NCI-H748 (cell line): ENCODE data around the gene CD109.
"Not testable (repeated sequence)": the region's sequence is repeated elsewhere in the genome, so short reads cannot be mapped to it uniquely, and the experiment has no call there.

Source experiments
- DNase-seq: peaks from one replicate; lab custom pipeline; 2025; ENCODE audit not compliant: unreplicated experiment; lab: John Stamatoyannopoulos, UW

Gene CD109

DNA sequence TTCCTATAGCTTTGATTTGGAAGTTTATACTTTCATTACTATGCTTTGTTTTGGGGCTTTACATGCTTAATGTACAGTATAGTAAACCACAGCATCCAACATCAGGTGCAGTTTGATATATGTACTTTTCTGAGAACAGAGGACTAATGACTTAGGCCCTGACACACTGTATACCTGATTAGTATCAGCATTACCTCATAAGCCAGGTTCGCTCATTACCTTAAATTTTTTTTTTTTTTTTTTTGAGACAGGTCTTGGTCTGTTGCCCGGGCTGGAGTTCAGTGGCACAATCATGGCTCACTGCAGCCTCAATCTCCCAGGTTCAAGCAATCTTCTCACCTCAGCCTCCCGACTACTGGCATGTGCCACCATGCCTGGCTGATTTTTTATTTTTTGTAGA is 28.4 kb downstream of the CD109 start:
- no peak for DNase-seq

DNA sequence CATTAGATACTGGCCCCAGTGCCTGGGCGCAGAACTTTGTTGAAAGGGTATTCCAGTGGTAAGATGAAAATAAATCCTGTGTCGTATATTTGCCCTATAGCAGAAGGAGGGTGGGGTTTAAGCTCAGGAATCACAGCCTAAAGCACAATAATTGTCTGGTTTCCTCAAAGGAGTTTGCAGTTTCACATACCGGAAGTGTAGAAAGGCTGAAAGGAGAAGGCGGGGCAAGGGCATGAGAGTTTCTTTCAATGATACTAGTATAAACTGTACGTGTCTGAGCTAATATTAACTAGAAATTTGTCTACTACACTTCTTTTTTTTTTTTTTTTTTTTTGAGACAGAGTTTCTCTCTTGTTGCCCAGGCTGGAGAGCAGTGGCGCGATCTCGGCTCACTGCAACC is 29.2 kb downstream of the CD109 start:
- DNase-seq, result not testable (repeated sequence)

DNA sequence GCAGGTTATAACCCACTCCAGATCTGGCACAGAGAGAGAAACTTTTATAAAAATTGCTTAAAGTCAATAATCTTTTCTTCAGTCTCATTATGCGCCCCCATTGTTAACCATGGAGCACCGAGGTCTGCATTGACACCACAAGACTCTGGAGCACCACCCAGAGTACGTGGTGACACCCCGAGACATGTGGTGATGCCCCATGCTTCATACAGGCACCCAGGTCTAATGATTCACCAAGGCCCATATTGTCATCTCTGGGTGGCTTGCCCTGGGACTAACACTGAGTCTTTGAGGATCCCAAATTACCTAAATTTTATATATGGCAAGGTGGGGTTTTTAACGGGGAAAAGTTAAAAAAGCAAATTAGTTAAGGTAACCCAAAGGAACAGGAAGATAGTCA is 31.1 kb downstream of the CD109 start:
- no peak for DNase-seq

DNA sequence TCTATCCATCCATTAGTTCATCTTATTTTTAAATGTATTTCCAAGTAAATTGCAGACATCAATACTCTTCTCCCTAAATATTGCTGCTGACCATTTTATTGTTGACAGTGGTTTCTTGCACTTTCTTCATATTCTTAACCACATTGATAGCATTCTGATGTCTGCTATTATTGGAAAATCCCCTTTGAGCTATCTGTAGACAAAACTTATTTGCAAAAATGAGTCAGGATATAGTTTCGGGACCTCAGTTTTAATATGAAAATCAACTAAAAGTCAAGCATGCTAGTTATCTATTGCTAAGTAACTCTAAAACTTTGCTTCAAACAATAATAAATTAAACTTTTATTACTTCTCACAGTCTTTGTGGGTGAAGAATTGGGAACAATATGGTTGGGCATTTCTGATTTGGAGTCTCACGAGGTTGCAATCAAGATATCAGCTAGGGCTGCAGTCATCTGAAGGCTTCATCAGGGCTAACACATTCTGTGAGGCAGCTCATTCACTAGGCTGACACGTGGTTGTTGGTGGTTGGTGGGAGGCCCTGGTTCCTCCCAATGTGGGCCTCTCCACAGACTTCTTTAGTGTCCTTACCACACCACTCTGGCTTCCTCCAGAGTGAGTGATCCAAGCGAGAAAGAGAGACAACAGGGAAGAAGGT is 32.7 kb downstream of the CD109 start:
- no peak for DNase-seq

DNA sequence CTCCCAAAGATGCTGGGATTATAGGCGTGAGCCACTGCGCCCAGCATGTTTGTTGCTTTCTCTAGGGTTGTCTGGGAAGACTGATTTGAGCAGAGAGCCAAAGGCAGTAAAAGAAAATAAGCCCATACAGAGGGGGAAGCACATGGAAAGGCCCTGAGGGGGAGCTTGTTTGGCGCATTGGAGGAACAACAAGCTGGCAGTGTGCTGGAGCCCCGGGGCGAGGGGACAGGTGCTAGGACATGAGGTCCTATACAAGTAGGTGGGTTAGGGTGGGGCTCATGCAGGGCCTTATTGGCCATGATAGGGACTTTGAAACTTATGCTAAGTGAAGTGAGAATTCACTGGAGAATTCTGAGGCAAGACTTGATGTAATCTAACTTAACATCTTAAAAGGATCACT is 35.3 kb downstream of the CD109 start:
- no peak for DNase-seq

DNA sequence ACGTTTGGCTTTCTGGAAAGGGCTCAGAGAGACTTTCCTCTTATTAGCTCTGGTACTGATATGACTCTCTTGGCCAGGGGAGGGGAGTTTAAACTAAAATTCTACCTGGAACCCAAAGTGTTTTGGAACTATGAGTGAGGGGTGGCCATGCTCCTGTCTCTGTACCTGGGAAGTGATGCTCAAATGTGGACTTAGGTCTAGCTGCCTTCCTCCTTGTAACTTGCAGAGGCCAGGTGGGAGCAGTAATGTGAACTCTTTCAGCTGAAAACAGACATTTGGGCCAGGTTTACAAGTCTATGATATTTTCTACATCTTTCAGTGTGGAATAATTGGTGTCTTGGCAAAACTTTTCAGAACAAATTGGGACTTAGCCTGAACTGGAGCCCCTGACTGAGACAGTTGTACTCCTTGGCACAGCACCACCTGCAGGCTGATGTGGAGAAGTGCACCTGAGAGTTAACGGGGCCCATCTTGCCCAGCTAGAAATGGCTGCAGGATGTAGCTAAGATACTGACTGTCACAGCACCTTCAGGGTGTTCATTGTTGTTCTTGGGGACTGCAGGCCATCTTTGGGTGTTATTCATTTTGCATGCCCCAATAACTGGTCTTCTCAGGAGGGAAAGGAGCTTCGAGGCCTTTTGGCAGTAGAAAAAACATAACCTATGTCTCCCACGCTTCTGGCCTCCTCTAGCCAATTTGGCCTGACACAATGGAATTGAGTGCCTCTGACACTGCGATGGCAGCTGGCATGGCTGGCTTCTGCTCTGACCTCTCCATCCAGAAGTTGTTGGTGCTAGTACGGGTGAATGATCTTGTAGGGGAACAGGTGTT is 37.1 kb downstream of the CD109 start:
- peak; percentile 46 for DNase-seq

DNA sequence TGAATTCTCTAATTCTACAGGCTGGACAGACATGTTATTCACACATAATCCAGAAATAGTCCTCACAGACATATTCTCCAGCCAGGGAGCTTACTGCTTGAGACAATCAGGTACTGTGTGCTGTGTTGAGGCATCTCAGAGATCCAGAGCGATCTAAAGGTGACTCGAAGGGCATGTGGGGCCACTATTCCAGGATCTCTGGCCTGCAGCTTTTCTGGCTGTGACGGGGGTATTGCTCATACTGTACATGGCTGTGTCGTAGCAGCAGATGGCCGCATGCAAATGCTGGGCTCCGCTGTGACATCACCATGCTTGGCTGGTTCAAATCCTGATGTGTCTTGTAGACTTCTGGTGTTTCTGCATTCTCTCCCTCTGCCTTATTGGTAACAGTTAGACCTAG is 37.8 kb downstream of the CD109 start:
- DNase-seq, result no peak

DNA sequence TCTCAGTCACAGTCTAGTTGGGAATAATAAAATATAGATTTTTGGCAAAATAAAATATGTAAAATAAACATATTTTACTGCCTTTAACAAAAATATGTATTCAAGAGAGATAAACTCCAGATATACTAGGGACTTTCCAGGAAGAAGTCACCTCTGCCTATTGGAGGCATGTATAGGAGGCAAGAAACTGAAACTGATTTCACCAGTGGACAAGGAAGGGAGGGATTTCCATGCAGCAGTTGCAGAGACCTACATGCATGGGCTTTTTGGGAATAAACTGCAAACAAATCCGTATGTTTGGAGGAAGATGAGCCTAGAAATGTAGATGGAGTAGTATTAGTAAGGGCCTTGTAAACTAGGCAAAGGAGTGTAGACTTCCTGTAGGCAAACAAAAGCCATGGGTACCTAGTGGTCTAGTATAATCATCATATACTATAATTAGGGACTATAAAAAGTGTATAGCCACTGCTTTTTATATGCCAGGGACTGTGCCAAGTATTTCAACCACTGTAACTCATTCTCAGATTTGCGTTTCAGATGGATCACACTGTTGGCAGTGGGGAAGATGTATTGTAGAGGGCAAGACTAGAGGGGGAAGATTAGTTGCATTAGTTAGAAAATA is 38.9 kb downstream of the CD109 start:
- DNase-seq, result no peak

DNA sequence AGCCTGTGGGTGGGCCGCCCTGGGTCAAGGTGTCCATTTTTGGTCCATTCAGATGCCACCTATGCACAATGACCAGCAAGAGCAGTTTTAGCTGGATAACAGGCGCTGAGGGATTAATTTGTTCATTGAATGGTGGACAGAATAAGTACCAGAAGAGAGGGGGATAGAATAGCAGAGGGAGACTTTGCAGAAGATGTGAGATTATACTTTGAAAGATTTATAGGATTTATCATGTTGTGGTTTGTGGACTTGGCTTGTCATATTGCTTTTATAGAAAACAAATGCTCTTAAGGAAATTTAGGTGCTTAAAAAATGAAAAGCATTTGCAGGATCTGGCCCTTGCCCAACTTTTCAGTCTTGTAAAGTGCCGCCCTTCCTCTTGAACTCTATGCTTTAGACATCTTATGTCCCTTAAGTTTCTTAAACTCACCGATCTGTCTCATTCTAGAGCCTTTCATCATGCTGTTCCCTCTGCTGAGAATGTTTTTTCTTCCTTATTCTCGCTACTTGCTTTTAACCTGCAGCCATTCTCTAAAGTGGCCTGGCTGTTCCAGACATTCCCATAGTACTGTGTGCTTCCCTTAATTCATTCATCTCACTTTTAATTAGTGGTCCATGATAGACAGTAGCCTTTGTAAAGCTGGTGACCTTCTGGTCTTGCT is 42.5 kb downstream of the CD109 start:
- no peak for DNase-seq

DNA sequence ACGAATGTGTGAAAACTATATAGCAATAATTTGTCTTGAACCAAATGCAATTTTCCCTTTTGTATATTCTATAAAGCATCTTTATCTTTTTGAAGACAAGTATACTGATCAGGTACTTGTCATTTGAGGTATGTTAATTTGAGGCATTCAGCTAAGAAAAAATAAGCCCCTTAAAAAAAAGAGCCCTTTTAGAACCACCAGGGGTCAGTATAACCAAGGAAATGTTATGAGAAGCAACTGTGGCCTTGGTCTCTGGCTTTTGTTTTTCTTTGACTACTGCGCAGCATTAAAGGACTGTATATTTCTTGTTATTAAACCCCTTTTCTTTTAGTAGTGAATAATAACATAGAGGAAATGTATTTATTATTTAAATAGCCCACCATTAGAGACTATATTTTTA is 43.1 kb downstream of the CD109 start:
- peak; percentile 57 for DNase-seq

DNA sequence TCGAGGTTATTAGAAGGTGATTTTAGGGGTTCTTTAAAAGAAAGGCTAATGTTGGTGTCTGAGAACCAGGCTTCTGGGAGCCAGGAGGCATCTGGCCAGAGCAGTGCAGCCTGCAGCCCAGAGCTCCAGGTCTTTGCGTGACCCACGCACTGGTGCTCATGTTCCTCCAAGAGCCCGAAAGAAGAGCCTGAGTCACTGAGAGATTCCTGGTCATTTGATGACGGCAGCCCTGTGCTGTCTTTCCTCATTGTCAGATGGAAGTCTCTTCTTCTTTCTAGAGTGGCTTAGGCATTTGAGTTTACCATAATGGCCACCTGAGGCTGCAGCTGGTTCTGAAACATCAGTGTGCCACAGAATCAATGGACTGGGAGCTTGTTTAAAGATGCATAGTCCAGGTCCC is 46.4 kb downstream of the CD109 start:
- no peak for DNase-seq

DNA sequence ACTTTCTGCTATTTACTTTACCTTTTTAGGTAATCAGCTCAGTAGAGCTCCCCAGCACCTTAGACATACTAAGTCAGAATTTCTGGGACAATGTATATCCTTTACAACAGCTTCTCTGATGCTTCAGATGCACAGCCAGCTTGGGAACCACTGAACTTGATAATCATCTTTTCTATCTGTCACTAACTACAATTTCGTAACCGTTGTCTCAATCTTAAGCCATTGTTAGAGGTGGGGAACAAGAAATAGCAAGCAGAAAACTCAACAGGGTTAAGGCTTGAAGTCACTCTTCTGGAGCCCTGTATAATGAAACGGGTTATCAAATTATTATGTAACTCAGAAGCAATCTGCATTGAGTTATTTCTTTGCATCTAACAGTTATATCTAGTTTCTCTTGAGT is 47.1 kb downstream of the CD109 start:
- no peak for DNase-seq

DNA sequence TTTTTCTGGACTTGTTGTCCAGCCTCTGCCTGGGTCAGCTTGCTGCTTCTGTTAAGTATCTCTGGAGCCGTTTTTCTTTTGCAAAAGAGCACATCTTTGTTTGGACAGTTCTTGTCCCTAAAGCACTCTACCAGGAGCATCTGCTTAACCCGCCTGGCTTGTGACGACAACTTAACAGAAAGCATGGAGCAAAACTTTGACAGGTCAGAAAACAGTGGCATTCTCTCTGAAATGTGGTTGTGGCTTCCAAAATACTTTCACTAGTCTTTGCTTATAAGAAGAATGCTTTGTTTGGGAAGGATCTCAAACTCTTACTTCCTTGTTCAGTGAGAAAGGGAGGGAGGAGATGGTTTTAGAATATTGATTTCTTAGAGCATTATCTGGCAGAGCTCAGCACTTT is 47.6 kb downstream of the CD109 start:
- no peak for DNase-seq

DNA sequence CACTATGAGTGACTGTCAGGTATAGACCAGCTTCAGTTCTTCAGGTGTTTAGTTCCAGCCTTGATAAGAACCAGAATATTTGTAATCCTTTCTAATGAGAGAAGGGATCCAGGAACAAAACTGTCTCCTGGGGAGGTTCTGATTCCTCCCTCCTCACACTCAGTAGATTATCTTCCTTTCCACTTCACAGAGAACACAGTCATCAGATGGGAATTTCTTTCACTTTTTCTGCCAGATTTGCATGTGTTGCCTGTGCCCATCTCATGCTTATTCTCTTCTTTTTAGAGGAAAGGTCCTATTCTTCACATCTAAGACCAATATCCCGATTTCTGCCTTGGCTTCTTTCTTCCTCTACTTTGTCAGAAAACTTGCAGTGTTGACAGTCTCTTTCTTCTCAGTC is 50.8 kb downstream of the CD109 start:
- DNase-seq, result no peak

DNA sequence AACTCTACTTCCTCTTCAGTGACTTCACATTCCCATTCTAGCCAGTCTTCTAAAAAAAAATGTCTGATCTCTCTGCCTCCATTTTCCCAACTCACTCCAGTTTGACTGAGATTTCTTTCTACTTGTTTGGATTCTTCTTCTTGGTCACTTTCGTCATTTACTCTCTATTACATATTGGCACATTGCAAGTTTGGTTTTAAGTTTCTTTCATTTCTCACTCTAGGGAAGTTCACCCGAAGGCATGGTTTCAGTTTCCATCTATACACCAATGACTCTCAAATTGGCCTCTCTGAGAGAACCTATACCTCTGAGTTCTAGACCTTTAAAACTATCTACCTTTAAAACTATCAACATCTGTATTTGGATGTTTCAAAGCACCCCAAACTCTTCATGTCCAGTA is 51.3 kb downstream of the CD109 start:
- no peak for DNase-seq

DNA sequence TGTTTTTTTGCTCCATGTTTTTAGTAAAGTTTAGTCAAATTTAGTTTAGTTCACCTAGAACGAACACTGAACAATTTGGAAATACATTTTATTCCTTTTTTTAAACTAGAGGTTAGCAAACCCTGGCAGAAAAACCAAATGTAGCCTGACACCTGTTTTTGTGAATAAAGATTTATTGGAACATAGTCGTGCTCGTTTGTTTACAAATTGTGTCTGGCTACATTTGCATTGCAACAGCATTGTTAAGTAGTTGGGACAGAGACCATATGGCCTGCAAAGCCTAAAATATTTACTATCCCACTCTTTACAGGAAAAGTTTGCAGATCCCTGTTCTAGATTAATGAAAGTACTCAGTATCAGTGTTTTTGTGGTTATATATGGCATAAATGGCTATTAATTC is 56.9 kb downstream of the CD109 start:
- no peak for DNase-seq

DNA sequence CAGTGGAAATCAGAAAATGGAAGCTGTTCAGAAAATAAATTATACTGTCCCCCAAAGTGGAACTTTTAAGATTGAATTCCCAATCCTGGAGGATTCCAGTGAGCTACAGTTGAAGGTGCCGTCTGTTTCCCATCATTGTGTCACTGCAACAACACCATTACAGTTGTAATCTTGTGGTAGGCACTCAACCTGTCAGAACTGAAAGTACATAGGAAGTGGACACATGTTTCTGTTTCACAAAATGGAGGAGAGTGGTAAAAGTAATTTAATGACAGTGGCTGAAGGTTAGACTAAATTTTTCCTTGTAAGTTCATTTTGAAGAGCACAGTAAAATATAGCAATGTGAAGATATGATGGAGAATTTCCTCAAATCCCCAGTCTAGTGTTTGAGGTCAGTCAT is 70.0 kb downstream of the CD109 start:
- no peak for DNase-seq

DNA sequence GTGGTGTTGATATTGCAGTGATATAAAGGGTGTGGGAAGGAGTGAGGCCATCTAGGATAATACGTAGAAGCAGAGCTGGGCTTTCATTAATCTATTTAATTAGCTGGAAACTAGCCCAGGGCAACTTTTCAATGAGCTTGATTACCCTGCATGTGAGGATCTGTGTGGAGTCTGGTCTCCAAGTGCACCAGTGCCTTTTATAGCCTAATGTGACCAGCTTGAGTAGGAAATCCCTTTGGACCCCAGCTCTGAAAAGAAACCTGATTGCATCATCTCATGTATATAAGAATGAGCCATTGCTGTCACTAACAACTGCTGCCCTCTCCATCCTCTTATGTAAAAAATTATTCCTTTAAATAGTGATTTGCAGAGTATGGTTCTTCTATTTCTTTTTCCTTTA is 72.6 kb downstream of the CD109 start:
- no peak for DNase-seq

DNA sequence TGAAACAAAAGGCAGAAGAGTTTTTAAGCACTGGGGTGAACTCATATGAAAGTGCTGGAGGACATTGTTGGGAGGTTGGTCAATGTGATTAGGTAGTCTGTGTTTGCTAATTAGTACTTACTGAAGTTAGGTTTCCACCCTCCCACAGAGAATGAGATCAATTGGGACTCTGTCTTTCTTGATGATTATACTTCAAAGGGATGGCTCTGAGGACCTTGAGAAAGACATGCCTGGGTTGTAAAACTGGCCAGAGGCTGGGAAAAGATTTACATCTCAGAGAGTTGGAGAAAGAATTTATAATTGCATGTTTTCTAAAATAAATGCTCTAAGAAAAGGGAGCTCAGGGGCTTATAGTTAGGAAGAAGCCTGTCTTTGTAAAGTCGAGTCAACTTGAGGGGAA is 74.0 kb downstream of the CD109 start:
- DNase-seq, result no peak

DNA sequence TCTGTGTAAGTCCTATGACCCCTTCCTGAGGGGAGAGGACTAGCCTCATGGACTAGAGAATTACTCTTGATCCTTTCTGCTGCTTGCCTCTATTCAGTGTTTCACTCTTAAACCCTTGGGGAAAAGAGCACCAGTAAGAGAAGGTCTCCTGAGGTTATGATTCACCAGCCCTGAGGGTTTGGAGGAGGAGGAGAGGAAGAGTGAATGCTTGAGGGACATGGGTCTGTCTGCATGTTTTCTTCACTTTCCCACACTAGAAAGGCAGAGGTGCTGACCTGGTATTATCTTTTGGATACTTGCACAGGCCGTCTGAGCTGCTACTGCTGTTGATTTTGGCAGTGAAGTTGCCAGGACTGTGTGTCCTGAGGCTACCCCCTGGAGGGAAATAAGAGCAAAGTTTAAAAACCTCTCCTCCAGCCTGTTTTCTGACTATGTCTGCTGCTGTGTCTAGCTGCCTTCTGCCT is 78.3 kb downstream of the CD109 start:
- no peak for DNase-seq

DNA sequence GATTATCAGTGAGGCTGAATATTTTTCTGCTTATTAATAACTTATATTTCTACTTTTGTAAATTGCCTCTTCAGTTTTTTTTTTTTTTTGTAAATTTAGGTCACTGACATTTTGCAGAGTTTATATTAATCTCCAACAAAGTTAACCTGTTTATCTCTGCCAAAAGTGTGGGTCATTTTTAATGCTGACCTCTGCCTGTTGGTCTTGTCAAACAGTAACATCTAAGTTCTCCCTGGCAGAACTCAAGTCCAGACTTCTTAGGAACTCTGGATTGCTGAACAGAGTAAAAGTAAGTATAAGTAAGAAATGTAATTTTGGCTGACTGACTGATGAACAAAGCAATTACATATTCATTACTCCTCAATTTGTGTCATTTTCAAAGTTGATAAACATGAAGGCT is 83.9 kb downstream of the CD109 start:
- no peak for DNase-seq

DNA sequence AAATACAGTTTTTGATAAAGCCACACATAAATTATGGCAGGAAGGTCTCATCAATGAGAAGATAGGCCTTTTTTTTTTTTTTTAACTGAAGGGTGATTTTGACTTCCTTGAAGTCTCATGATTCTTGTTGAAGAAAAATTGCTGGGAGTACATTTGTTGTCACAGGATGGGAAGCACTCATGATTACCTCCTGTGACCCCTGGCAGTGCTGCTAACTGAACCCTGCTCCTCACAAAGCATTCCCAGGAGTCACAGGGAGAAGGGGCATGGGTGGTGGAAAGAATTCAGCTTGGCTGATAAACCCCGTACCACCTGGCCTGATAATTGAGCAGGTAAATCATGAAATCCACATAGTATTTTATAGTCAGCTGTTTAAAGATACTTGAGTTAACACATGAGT is 86.9 kb downstream of the CD109 start:
- DNase-seq, result no peak
